H9 (cell line): Measurements from ENCODE around the gene IMP3. TPM values are rescaled to one million over a fixed set of nuclear protein-coding genes. Genes with fewer than 3 reads are reported as not detected.
A peak's percentile ranks its signal among the peaks of the same experiment; 100 is the strongest.

Experiments used
- DNase-seq: peaks from one replicate; pipeline ENCODE4 v3.0.0-alpha.2; 2017
- H2AFZ ChIP-seq: one replicate; pipeline ENCODE4 v1.6.1; 2013; ENCODE audit warnings: mild to moderate bottlenecking, low read length, control low read depth, moderate library complexity
- H2AK5ac ChIP-seq: 2 replicates; pipeline ENCODE4 v1.6.1; 2013; ENCODE audit warnings: low read length, control low read depth, mixed read lengths; ENCODE audit not compliant: insufficient read length
- H2BK120ac ChIP-seq: one replicate; pipeline ENCODE4 v1.6.1; 2013; ENCODE audit warnings: low read depth, mild to moderate bottlenecking, low read length, control low read depth, inconsistent platforms; ENCODE audit not compliant: poor library complexity, severe bottlenecking
- H2BK12ac ChIP-seq: 2 replicates; pipeline ENCODE4 v1.6.1; 2013; ENCODE audit warnings: low read length, control low read depth, mixed read lengths, low read depth; ENCODE audit not compliant: insufficient read length
- H2BK15ac ChIP-seq: 2 replicates; pipeline ENCODE4 v1.6.1; 2013; ENCODE audit warnings: low read depth, low read length, control low read depth
- H2BK20ac ChIP-seq: one replicate; pipeline ENCODE4 v1.6.1; 2013; ENCODE audit warnings: low read depth, mild to moderate bottlenecking, low read length, control low read depth, inconsistent platforms; ENCODE audit not compliant: poor library complexity, severe bottlenecking
- H2BK5ac ChIP-seq: 2 replicates; pipeline ENCODE4 v1.6.1; 2013; ENCODE audit warnings: low read length, control low read depth, mixed read lengths; ENCODE audit not compliant: insufficient read length
- H3K14ac ChIP-seq: 2 replicates; pipeline ENCODE4 v1.6.1; 2013; ENCODE audit warnings: low read length, control low read depth; ENCODE audit not compliant: insufficient read depth
- H3K18ac ChIP-seq: 2 replicates; pipeline ENCODE4 v1.6.1; 2013; ENCODE audit warnings: low read depth, mild to moderate bottlenecking, mixed read lengths, low read length, control low read depth; ENCODE audit not compliant: insufficient read length
- H3K23ac ChIP-seq: 2 replicates; pipeline ENCODE4 v1.6.1; 2013; ENCODE audit warnings: low read length, control low read depth, mixed read lengths, low read depth; ENCODE audit not compliant: insufficient read length
- H3K23me2 ChIP-seq: 2 replicates; pipeline ENCODE4 v1.6.1; 2013; ENCODE audit warnings: low read depth, mild to moderate bottlenecking, mixed read lengths, low read length, control low read depth; ENCODE audit not compliant: insufficient read length, poor library complexity, severe bottlenecking
- H3K27ac ChIP-seq: 2 replicates; pipeline ENCODE4 v1.5.1; 2013; ENCODE audit warnings: low read length, control low read depth, mixed read lengths, low read depth; ENCODE audit not compliant: insufficient read length
- H3K27me3 ChIP-seq: 2 replicates; pipeline ENCODE4 v1.6.1; 2013; ENCODE audit warnings: low read length, control low read depth, inconsistent platforms; ENCODE audit not compliant: insufficient read depth
- H3K4ac ChIP-seq: 2 replicates; pipeline ENCODE4 v1.6.1; 2013; ENCODE audit warnings: low read depth, mild to moderate bottlenecking, control low read depth, inconsistent platforms, low read length, moderate library complexity
- H3K4me1 ChIP-seq: 2 replicates; pipeline ENCODE4 v1.6.1; 2013; ENCODE audit warnings: low read length, control low read depth, inconsistent platforms; ENCODE audit not compliant: insufficient read depth
- H3K4me2 ChIP-seq: 2 replicates; pipeline ENCODE4 v1.6.1; 2013; ENCODE audit warnings: low read length, control low read depth, mixed read lengths; ENCODE audit not compliant: insufficient read length, insufficient read depth
- H3K56ac ChIP-seq: 2 replicates; pipeline ENCODE4 v1.6.1; 2013; ENCODE audit warnings: low read depth, mild to moderate bottlenecking, mixed read lengths, low read length, control low read depth; ENCODE audit not compliant: insufficient read length
- H3K79me1 ChIP-seq: 2 replicates; pipeline ENCODE4 v1.6.1; 2013; ENCODE audit warnings: low read depth, mild to moderate bottlenecking, moderate library complexity, low read length, control low read depth, inconsistent platforms; ENCODE audit not compliant: insufficient read depth, poor library complexity, severe bottlenecking
- H3K79me2 ChIP-seq: 2 replicates; pipeline ENCODE4 v1.6.1; 2013; ENCODE audit warnings: low read length, control low read depth, inconsistent platforms; ENCODE audit not compliant: insufficient read depth
- H3K9ac ChIP-seq: 2 replicates; pipeline ENCODE4 v1.6.1; 2013; ENCODE audit warnings: low read length, control low read depth, mixed read lengths; ENCODE audit not compliant: insufficient read length; ENCODE audit errors: extremely low read depth
- H3K9me3 ChIP-seq: one replicate; pipeline ENCODE4 v1.6.1; 2013; ENCODE audit warnings: low read depth, low read length, inconsistent platforms; ENCODE audit not compliant: control insufficient read depth
- H3T11ph ChIP-seq: one replicate; pipeline ENCODE4 v1.6.1; 2013; ENCODE audit warnings: mild to moderate bottlenecking, low read length, control low read depth, inconsistent platforms
- H4K20me1 ChIP-seq: one replicate; pipeline ENCODE4 v1.6.1; 2013; ENCODE audit not compliant: control insufficient read depth, insufficient read length, insufficient read depth
- H4K5ac ChIP-seq: 2 replicates; pipeline ENCODE4 v1.6.1; 2013; ENCODE audit warnings: low read depth, mild to moderate bottlenecking, mixed read lengths, low read length, control low read depth; ENCODE audit not compliant: insufficient read length
- H4K8ac ChIP-seq: replicated peaks from 2 replicates; pipeline ENCODE4 v1.6.1; 2013; ENCODE audit warnings: low read length, control low read depth, mixed read lengths, low read depth; ENCODE audit not compliant: insufficient read length
- H4K91ac ChIP-seq: 2 replicates; pipeline ENCODE4 v1.6.1; 2013; ENCODE audit warnings: low read depth, mild to moderate bottlenecking, moderate library complexity, mixed read lengths, low read length, control low read depth; ENCODE audit not compliant: insufficient read length
- H3K27ac Mint-ChIP-seq, 3 experiments: 2 replicates in 2 of 3; 3 replicates in 1 of 3; pipeline ENCODE4 v1.8.0; 2020 to 2021; ENCODE audit warnings: mixed read lengths in 3 of 3, mild to moderate bottlenecking in 1 of 3, moderate library complexity in 1 of 3
- H3K27me3 Mint-ChIP-seq: 2 replicates; pipeline ENCODE4 v1.8.0; 2021; ENCODE audit warnings: low read depth, mild to moderate bottlenecking, moderate library complexity, mixed read lengths
- H3K36me3 Mint-ChIP-seq, 3 experiments: 2 replicates in 2 of 3; 3 replicates in 1 of 3; pipeline ENCODE4 v1.8.0; 2020 to 2021; ENCODE audit warnings: low read depth in 3 of 3, mixed read lengths in 3 of 3; ENCODE audit not compliant: insufficient read depth in 1 of 3
- H3K4me1 Mint-ChIP-seq, 2 experiments: 2 replicates each; pipeline ENCODE4 v1.8.0; 2020; ENCODE audit warnings: mixed read lengths in 2 of 2
- H3K4me3 Mint-ChIP-seq, 2 experiments: 2 replicates in 1 of 2; 3 replicates in 1 of 2; pipeline ENCODE4 v1.8.0; 2020 to 2021; ENCODE audit warnings: mild to moderate bottlenecking in 2 of 2, mixed read lengths in 2 of 2, moderate library complexity in 1 of 2
- H3K9me3 Mint-ChIP-seq, 2 experiments: 2 replicates in 1 of 2; 3 replicates in 1 of 2; pipeline ENCODE4 v1.8.0; 2020; ENCODE audit warnings: mild to moderate bottlenecking in 2 of 2, mixed read lengths in 2 of 2, moderate library complexity in 1 of 2
- WGBS: extraction: QIAGEN DNeasy Blood & Tissue Kit; methylation state at CpG from one replicate; pipeline ENCODE4 v1.1.7; 2013; ENCODE audit warnings: missing lambda C conversion rate, low lambda C conversion rate, mixed read lengths; ENCODE audit not compliant: insufficient read length; ENCODE audit errors: extremely low coverage; 5-methylcytosine and 5-hydroxymethylcytosine counted together
- total RNA-seq: library from RNA; stranded (reverse); gene quantifications from 2 replicates; pipeline ENCODE4 v1.2.1, GENCODE V29; 2021
- TF ChIP-seq, protein P1 (sequence below): fragments of 200-600 bp; sonication (generic); conservative IDR thresholded peaks from 3 replicates; pipeline ENCODE4 v1.8.0; 2021; ENCODE audit warnings: antibody characterized with exemption, mild to moderate bottlenecking

The IMP3 gene
- total RNA-seq, 1 experiment from 2014 or later = 97.9 TPM

GRCh38 chr15:75649848-75650247 is 9.8 kb upstream of the IMP3 start:
- Histone ChIP-seq H2AK5ac (no peak overlapping the region), H3T11ph (no peak overlapping the region), H2AFZ (no peak overlapping the region), H2BK120ac (no peak overlapping the region), H4K20me1 (no peaks in the 10 kb centered on the region), H4K91ac (no peak overlapping the region), H3K23me2 (peaks cover 17% of the 10 kb centered on the region), H4K5ac (no peak overlapping the region), H3K27me3 (peaks cover 4% of the 10 kb centered on the region; the same call in 1 of the 2 replicates), H2BK15ac (no peak overlapping the region), H3K79me2 (peaks cover 9% of the 10 kb centered on the region; the same call in 1 of the 2 replicates), H3K4me2 (no peak overlapping the region), H4K8ac (no peak overlapping the region), H3K23ac (no peak overlapping the region), H3K27ac (no peak overlapping the region), H2BK12ac (no peak overlapping the region), H3K79me1 (no peaks in the 10 kb centered on the region), H3K14ac (no peak overlapping the region; the same call in 1 of the 2 replicates), H2BK20ac (no peak overlapping the region), H3K4me1 (peaks cover 3% of the 10 kb centered on the region; the same call in 1 of the 2 replicates), H3K18ac (no peak overlapping the region), H3K9ac (no peak overlapping the region), H3K9me3 (no peaks in the 10 kb centered on the region), H2BK5ac (no peak overlapping the region), H3K56ac (no peak overlapping the region), H3K4ac (no peak overlapping the region)
- peaks cover 56 to 57% of the 10 kb centered on the region in 2 experiments for H3K4me1 Mint-ChIP-seq
- no CpG with 5 or more reads among the region's 18 CpGs for WGBS
- TF ChIP-seq, protein P1, sequence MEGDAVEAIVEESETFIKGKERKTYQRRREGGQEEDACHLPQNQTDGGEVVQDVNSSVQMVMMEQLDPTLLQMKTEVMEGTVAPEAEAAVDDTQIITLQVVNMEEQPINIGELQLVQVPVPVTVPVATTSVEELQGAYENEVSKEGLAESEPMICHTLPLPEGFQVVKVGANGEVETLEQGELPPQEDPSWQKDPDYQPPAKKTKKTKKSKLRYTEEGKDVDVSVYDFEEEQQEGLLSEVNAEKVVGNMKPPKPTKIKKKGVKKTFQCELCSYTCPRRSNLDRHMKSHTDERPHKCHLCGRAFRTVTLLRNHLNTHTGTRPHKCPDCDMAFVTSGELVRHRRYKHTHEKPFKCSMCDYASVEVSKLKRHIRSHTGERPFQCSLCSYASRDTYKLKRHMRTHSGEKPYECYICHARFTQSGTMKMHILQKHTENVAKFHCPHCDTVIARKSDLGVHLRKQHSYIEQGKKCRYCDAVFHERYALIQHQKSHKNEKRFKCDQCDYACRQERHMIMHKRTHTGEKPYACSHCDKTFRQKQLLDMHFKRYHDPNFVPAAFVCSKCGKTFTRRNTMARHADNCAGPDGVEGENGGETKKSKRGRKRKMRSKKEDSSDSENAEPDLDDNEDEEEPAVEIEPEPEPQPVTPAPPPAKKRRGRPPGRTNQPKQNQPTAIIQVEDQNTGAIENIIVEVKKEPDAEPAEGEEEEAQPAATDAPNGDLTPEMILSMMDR = no peak
- H3K4me3 Mint-ChIP-seq = peak overlapping the region; percentile 93 to 97
- H3K36me3 Mint-ChIP-seq = peaks cover 10 to 37% (median 26%) of the 10 kb centered on the region in 3 experiments
- no peaks in the 10 kb centered on the region for H3K9me3 Mint-ChIP-seq
- peaks cover 22% of the 10 kb centered on the region for H3K27me3 Mint-ChIP-seq
- H3K27ac Mint-ChIP-seq = peak overlapping the region in 1 of 3 experiments; percentile 44; a peak in 2 of 7 replicates
- no peak for DNase-seq
